DND-41 (cell line): Measurements from ENCODE around the gene CPZ.

Experiments used
- ATAC-seq: fragments of 200-7000 bp; cut with Tn5 transposase; 3 replicates; pipeline ENCODE4 v1.9.1; 2021; ENCODE audit warnings: low read depth; ENCODE audit not compliant: insufficient read depth
- DNase-seq: peaks from one replicate; pipeline ENCODE4 v3.0.0-alpha.2; 2020
- H2AFZ ChIP-seq: 2 replicates; pipeline ENCODE4 v1.6.0; 2012; ENCODE audit warnings: low read depth, low read length
- H3K27ac ChIP-seq: 2 replicates; pipeline ENCODE4 v1.5.1; 2012; ENCODE audit warnings: low read length, inconsistent platforms
- H3K27me3 ChIP-seq: fragments of 200-600 bp; sonication (generic); 2 replicates; pipeline ENCODE4 v1.6.0; 2012; ENCODE audit warnings: low read length, mild to moderate bottlenecking, inconsistent platforms; ENCODE audit not compliant: insufficient read depth, poor library complexity
- H3K36me3 ChIP-seq: 2 replicates; pipeline ENCODE4 v1.5.1; 2012; ENCODE audit warnings: low read length, inconsistent platforms; ENCODE audit not compliant: insufficient read depth
- H3K4me1 ChIP-seq: 2 replicates; pipeline ENCODE4 v1.5.1; 2012; ENCODE audit warnings: mild to moderate bottlenecking, low read length; ENCODE audit not compliant: insufficient read depth
- H3K4me2 ChIP-seq: 2 replicates; pipeline ENCODE4 v1.6.0; 2012; ENCODE audit warnings: mild to moderate bottlenecking, moderate library complexity, low read length, inconsistent platforms; ENCODE audit not compliant: insufficient read depth
- H3K4me3 ChIP-seq, 2 experiments: fragments of 200-600 bp in 1 of 2; shearing (Covaris generic) in 1 of 2; 2 replicates each; pipeline ENCODE4 v1.5.1; 2012 to 2016; ENCODE audit warnings: inconsistent platforms in 2 of 2, low read length in 2 of 2, mild to moderate bottlenecking in 2 of 2, low read depth in 1 of 2, moderate library complexity in 1 of 2
- H3K79me2 ChIP-seq: 2 replicates; pipeline ENCODE4 v1.6.0; 2012; ENCODE audit warnings: low read length, inconsistent platforms; ENCODE audit not compliant: insufficient read depth
- H3K9ac ChIP-seq: 2 replicates; pipeline ENCODE4 v1.6.0; 2012; ENCODE audit warnings: low read depth, mild to moderate bottlenecking, inconsistent platforms, low read length, moderate library complexity
- H3K9me3 ChIP-seq: 2 replicates; pipeline ENCODE4 v1.5.1; 2012; ENCODE audit warnings: low read length, moderate library complexity, mild to moderate bottlenecking, inconsistent platforms; ENCODE audit not compliant: insufficient read depth, severe bottlenecking
- H4K20me1 ChIP-seq: 2 replicates; pipeline ENCODE4 v1.6.0; 2012; ENCODE audit warnings: low read length; ENCODE audit not compliant: insufficient read depth
- CTCF ChIP-seq: IDR thresholded peaks from 2 replicates; pipeline ENCODE4 v1.5.1; 2012; ENCODE audit warnings: borderline replicate concordance, low read length, moderate library complexity, mild to moderate bottlenecking; ENCODE audit not compliant: poor library complexity, severe bottlenecking; ENCODE audit errors: extremely low read depth
- EZH2 ChIP-seq: IDR thresholded peaks from 3 replicates; pipeline ENCODE4 v1.6.1; 2012; ENCODE audit warnings: borderline replicate concordance, low read depth, mild to moderate bottlenecking, moderate library complexity, low read length, inconsistent platforms; ENCODE audit not compliant: severe bottlenecking

The CPZ gene

GRCh38 chr4:8558080-8558960 is 34.2 kb upstream of the CPZ start:
- Histone ChIP-seq H2AFZ (no peak overlapping the region), H3K79me2 (no peaks in the 10 kb centered on the region)

GRCh38 chr4:8559011-8559410 is 33.6 kb upstream of the CPZ start:
- no peak overlapping the region for H3K9ac ChIP-seq
- no peaks in the 10 kb centered on the region for H3K79me2 ChIP-seq
- H3K27ac ChIP-seq = no peak overlapping the region
- no peaks in the 10 kb centered on the region for H3K4me1 ChIP-seq
- H3K4me3 ChIP-seq = no peak overlapping the region
- DNase-seq = no peak
- no peak for ATAC-seq
- no peak overlapping the region for H2AFZ ChIP-seq
- no peaks in the 10 kb centered on the region for H3K36me3 ChIP-seq
- no peaks in the 10 kb centered on the region for H3K9me3 ChIP-seq
- TF ChIP-seq CTCF = no peak
- no peak for TF ChIP-seq EZH2
- H3K27me3 ChIP-seq = no peaks in the 10 kb centered on the region
- no peaks in the 10 kb centered on the region for H4K20me1 ChIP-seq
- no peak overlapping the region for H3K4me2 ChIP-seq

More at GRCh38 chr4:8558080-8558960, 34.2 kb upstream of the CPZ start:
- Histone ChIP-seq H3K27me3 (no peaks in the 10 kb centered on the region), H3K9me3 (no peaks in the 10 kb centered on the region), H3K4me2 (no peak overlapping the region), H3K36me3 (no peaks in the 10 kb centered on the region), H3K4me1 (no peaks in the 10 kb centered on the region), H3K4me3 (no peak overlapping the region), H4K20me1 (no peaks in the 10 kb centered on the region), H3K9ac (no peak overlapping the region), H3K27ac (no peak overlapping the region)
- TF ChIP-seq CTCF (no peak), EZH2 (no peak)
- ATAC-seq (no peak), DNase-seq (no peak)

- Histone ChIP-seq H3K9ac (no peak overlapping the region), H3K4me3 (no peak overlapping the region), H3K79me2 (no peaks in the 10 kb centered on the region), H2AFZ (no peak overlapping the region), H3K4me1 (no peaks in the 10 kb centered on the region), H3K9me3 (no peaks in the 10 kb centered on the region), H3K27ac (no peak overlapping the region), H3K4me2 (no peak overlapping the region), H3K36me3 (no peaks in the 10 kb centered on the region), H4K20me1 (no peaks in the 10 kb centered on the region), H3K27me3 (no peaks in the 10 kb centered on the region)
- ATAC-seq (no peak), DNase-seq (no peak)
- TF ChIP-seq EZH2 (no peak), CTCF (no peak)
Observed at GRCh38 chr4:8559524-8560264, 32.9 kb upstream of the CPZ start.
